ENCODE measurements around the gene SLC38A10. TPM values are rescaled to one million over a fixed set of nuclear protein-coding genes. Genes with fewer than 3 reads are reported as not detected.

The SLC38A10 gene
- total and polyA plus RNA-seq, 10 of the 15 experiments (the other 5 are each of a cell fraction or from before 2014, with no cell fraction given): 0.52 to 67.9 (median 22.1) TPM

DNA sequence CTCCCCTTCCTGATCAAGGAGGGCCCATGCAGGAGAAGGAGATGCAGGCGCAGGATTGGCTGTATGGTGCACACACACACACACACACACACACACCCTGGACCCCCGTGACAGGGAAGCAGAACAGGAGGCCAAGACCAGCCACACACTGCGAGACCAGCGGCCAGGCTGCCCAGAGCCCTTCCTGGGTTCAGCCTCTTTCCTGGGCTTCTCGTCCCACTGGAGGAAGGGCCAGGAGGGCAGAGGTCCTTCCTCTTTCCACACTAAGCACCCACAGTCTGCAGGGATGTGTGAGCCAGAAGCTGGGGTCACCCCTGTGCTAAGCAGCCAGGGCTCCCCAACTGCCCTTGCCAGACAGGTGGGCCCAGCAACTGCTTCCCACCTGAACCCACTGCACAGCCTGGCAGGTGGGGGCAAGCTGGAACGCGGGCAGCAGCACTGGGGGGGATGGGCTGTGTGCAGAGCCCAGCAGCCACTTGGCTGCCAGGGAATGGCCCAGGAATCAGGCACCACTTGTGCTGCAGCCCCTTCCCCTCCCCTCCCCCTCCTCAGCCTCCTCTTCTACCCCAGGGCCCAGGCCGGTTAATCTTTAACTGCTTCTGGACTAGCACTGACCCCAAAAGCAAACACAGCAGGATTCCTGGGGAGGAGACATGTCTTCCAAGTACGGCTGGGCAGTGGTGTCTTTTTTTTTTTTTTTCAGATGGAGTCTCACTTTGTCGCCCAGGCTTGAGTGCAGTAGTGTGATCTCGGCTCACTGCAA is 44.6 kb upstream of the SLC38A10 start:
- Histone ChIP-seq H3K4me2 (ENCODE audit: control insufficient read depth, insufficient read depth) (no peak overlapping the region), H3K9ac (ENCODE audit: control insufficient read depth, insufficient read depth, low read length) (no peak overlapping the region), H3K4me3 (no peak overlapping the region), H2AFZ (ENCODE audit: control insufficient read depth, low read depth, low read length) (no peak overlapping the region), H3K9me3 (replicated peaks; ENCODE audit: control insufficient read depth, insufficient read depth, low read length) (no peaks in the 10 kb centered on the region; the same call in 2 of the 3 replicates), H3K4me1 (ENCODE audit: control insufficient read depth, insufficient read depth, low read length) (no peaks in the 10 kb centered on the region), H3K36me3 (ENCODE audit: control insufficient read depth in 2 of 2, insufficient read depth in 2 of 2, low read length in 1 of 2) (no peaks in the 10 kb centered on the region), H3K27ac (ENCODE audit: control insufficient read depth, insufficient read depth) (no peak overlapping the region), H3K79me2 (ENCODE audit: control insufficient read depth, insufficient read depth, low read length) (peaks cover 17% of the 10 kb centered on the region), H3K27me3 (replicated peaks in 1 of 2; ENCODE audit: control insufficient read depth in 2 of 2, insufficient read depth in 2 of 2, low read length in 1 of 2) (0 out of 4 replicates have a peak, but pooled peaks cover 0 to 1% of the 10 kb centered on the region in 2 experiments), H4K20me1 (ENCODE audit: control insufficient read depth, insufficient read depth) (no peaks in the 10 kb centered on the region)
- TF ChIP-seq KDM1A (IDR thresholded peaks at IDR 0.05; ENCODE audit: borderline replicate concordance) (no peak), ASH2L (IDR thresholded peaks at IDR 0.05; ENCODE audit: borderline replicate concordance, low read depth) (no peak), SMAD1 (IDR thresholded peaks at IDR 0.05; ENCODE audit: low read depth, partially characterized antibody) (no peak), RFX5 (IDR thresholded peaks at IDR 0.05; ENCODE audit: low read depth, low read length) (no peak), ZZZ3 (IDR thresholded peaks at IDR 0.05; ENCODE audit: control insufficient read depth, insufficient read length, low read depth) (no peak), LARP7 (IDR thresholded peaks at IDR 0.05) (no peak), NBN (IDR thresholded peaks at IDR 0.05) (no peak), PAX8 (IDR thresholded peaks at IDR 0.05) (no peak)
- TF ChIP-seq, protein P1, sequence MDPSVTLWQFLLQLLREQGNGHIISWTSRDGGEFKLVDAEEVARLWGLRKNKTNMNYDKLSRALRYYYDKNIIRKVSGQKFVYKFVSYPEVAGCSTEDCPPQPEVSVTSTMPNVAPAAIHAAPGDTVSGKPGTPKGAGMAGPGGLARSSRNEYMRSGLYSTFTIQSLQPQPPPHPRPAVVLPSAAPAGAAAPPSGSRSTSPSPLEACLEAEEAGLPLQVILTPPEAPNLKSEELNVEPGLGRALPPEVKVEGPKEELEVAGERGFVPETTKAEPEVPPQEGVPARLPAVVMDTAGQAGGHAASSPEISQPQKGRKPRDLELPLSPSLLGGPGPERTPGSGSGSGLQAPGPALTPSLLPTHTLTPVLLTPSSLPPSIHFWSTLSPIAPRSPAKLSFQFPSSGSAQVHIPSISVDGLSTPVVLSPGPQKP (IDR thresholded peaks at IDR 0.05; ENCODE audit: low read depth, low read length): no peak
- BruUV-seq (replicated peaks): no TSS peak
- DNase-seq (ENCODE audit: low read depth, low spot score) (no peak), ATAC-seq (no peak), FAIRE-seq (no peak)
- RAD21 ChIA-PET (ENCODE audit: unreplicated experiment): no interaction called here
- 46% methylated on average over 10 of the region's 11 CpGs for WGBS (ENCODE audit: insufficient coverage, insufficient replicate concordance, low lambda C conversion rate, missing lambda C conversion rate)
- SMC1A ChIA-PET (ENCODE audit: uncharacterized antibody, unreplicated experiment): no interaction called here
- CTCF ChIA-PET: interaction anchor here (1.5 kb wide), 1 partner anchor 145 kb away, joined by 3 read pairs; no protein-coding TSS in a partner anchor
- POLR2A ChIA-PET: no interaction called here
- in situ Hi-C loops (cut with MboI) (no loop called here), intact Hi-C loops (cut with micrococcal nuclease; ENCODE audit: unreplicated experiment) (no loop called here)
